ENCODE results near the gene CARD9.

The CARD9 gene

GRCh38 chr9:136400038-136400834, 26.8 kb upstream of the CARD9 start, which contains the start of gene SNAPC4:
SNAPC4 (minus strand) TSS chr9:136400170; CDS start chr9:136398428, 1,742 bp downstream.
- DNase-seq: peak; percentile 84

GRCh38 chr9:136399176-136400037, 25.9 kb upstream of the CARD9 start:
- DNase-seq: peak; percentile 34

GRCh38 chr9:136398286-136398685, 24.8 kb upstream of the CARD9 start:
- DNase-seq: no peak

GRCh38 chr9:136397643-136398042, 24.2 kb upstream of the CARD9 start:
- DNase-seq: no peak

- DNase-seq: no peak
These were observed 22.7 kb upstream of the CARD9 start for GRCh38 chr9:136396219-136396515.

- no peak for DNase-seq
These were observed 22.1 kb upstream of the CARD9 start for GRCh38 chr9:136395345-136396218.

- no peak for DNase-seq
These were observed 21.5 kb upstream of the CARD9 start for GRCh38 chr9:136395020-136395340.

GRCh38 chr9:136394312-136395019, 21.0 kb upstream of the CARD9 start:
- DNase-seq: no peak

- no peak for DNase-seq
These were observed 20.1 kb upstream of the CARD9 start for GRCh38 chr9:136393531-136393930.

- DNase-seq: no peak
These were observed 19.3 kb upstream of the CARD9 start for GRCh38 chr9:136392538-136393449.

- DNase-seq: no peak
These were observed 18.5 kb upstream of the CARD9 start for GRCh38 chr9:136391737-136392537.

- DNase-seq: no peak
These were observed 15.9 kb upstream of the CARD9 start for GRCh38 chr9:136389396-136389795.

GRCh38 chr9:136387217-136387616, 13.7 kb upstream of the CARD9 start:
- DNase-seq: no peak

- no peak for DNase-seq
These were observed 12.5 kb upstream of the CARD9 start for GRCh38 chr9:136386018-136386417.

- no peak for DNase-seq
These were observed 11.5 kb upstream of the CARD9 start for GRCh38 chr9:136385015-136385414.

- no peak for DNase-seq
These were observed 10.0 kb upstream of the CARD9 start for GRCh38 chr9:136383436-136383835.

- no peak for DNase-seq
These were observed 8.6 kb upstream of the CARD9 start for GRCh38 chr9:136381966-136382513.

GRCh38 chr9:136381311-136381710, 7.8 kb upstream of the CARD9 start:
- DNase-seq: no peak

- no peak for DNase-seq
These were observed 6.9 kb upstream of the CARD9 start for GRCh38 chr9:136380381-136380780.

GRCh38 chr9:136379891-136380290, 6.4 kb upstream of the CARD9 start:
- DNase-seq: no peak
